ENCODE data around the gene ARMC10.
"Not testable (repeated sequence)": the region's sequence is repeated elsewhere in the genome, so short reads cannot be mapped to it uniquely, and the experiment has no call there.

The ARMC10 gene

DNA sequence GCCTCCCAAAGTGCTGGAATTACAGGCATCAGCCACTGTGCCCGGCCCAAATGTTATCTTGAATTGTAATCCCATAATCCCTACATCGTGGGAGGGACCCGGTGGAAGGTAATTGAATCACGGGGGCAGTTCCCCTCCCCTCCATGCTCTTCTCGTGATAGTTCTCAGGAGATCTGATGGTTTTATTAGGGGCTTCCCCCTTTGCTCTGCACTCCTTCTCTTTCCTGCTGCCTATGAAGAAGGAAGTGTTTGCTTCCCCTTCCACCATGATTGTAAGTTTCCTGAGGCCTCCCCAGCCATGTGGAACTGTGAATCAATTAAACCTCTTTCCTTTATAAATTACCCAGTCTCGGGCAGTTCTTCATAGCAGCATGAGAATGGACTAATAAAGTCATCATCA lies 3.3 kb downstream of the ARMC10 start:
- not testable (repeated sequence) for DNase-seq (ENCODE audit: low spot score)

DNA sequence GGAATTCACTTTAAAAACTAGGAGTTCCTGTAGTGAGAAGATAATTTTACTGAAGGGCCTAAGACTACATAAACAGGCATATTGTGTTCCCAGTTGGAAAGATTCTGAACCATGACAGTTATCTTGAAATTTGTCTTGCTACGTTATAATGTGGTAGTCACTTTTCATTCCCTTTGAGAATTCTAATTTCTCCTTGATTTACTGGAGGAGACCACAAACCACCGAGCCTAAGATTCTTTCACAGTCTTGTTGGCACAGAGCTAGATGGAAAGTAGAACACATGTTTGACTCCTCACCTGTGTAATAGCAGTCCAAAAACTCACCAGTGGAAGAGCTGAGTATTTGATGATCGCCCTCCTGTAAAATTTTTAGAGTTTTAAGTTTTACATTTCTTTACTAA lies 4.9 kb downstream of the ARMC10 start:
- DNase-seq (ENCODE audit: low spot score): no peak

DNA sequence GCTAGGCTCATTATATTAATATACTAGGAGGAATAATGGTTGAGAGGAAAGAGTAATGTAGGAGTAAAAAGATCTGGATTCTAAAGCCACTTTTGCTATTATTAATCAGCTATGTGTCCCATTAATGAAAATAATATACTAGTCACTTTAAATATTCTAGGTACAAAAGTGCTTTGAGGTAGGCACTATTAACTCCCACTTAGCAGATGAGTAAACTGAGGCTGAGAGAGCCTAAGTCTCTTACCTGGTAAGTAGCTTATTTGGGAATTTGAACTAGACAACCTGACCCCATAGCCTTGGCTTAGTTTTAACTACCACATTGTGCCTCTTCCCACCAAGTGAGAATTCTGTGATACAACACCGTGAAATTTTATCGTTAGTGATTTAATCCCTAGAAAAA lies 6.0 kb downstream of the ARMC10 start:
- DNase-seq (ENCODE audit: low spot score): no peak

DNA sequence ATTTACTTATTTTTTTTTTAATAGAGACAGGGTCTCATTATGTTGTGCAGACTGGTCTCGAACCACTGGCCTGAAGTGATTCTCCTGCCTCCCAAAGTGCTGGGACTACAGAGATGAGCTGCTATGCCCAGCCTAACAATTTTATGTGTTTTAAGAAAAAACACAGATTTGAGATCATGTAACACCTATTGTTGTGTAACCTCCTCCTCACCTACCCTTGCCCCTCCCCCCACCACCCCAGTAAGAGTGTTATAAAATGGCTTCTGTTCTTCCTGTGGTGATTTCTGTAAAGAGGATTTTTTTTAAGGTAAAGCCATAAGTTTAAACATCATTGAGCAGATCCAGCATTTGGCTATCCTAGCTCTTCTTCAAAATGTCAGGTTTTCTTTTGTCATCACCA lies 7.6 kb downstream of the ARMC10 start:
- DNase-seq (ENCODE audit: low spot score): no peak

DNA sequence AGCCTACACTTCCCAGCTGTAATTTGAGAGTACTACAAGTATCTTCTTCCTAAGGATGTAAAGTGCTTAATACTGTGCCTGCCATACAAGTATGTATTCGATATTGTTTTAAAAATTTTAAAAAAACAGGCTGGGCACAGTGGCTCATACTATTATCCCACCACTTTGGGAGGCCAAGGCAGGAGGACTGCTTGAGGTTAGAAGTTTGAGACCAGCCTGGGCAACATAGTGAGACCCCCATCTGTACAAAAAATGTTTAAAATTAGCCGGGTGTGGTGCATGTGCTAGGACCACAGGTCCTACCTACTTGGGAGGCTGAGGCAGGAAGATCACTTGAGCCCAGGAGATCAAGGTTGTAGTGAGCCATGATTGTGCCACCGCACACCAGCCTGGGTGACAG lies 8.3 kb downstream of the ARMC10 start:
- DNase-seq (ENCODE audit: low spot score): no peak

DNA sequence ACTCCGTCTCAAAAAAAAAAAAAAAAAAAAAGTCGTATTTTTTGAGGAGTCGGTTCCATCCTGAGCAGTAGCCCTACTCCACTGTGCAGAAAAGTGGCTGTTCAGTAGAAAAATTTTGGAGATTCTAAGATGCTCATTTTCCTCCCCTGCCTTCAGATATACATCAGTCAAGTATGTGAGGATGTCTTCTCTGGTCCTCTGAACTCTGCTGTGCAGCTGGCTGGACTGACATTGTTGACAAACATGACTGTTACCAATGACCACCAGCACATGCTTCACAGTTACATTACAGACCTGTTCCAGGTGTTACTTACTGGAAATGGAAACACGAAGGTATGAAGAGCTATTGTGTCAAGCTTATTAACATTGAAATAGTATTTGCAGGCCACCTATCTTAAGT lies 17.4 kb downstream of the ARMC10 start:
- not testable (repeated sequence) for DNase-seq (ENCODE audit: low spot score)

DNA sequence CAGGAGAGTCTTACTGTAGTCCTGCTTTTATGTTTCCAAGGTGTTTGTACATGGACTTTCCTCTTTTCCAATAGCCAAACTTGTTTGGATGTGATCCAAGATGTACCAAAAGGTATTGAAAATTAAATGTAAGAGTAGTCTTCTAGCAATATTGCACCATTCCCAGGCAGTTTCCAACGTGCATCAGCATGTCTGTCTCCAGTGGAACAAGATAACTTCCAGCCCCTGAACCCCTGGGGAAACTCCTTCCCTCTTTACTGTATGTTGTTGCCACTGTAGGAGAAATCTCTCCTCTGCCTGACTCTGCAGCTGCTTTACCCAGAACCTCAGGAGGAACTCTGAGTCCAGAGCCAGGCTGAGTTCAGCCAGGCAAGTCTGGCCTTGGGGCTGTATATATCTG lies 18.5 kb downstream of the ARMC10 start:
- DNase-seq (ENCODE audit: low spot score): no peak

DNA sequence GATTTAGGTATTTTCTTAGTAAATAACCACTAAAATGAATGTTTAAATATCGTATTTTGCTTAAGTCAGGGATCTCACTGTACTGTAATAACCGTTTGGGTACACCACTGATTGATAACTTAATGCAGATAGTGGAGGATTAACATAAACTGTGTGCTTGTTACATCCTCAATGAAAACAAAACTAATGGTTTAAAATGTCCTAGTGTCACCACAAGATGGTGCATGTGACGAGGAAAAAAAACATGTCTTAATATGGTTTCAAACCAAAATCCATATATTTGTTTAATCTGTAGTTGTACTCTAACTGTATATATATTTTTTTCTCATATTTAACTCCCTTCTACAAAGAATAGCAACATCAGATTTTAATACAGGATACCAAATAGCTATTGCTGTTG lies 19.2 kb downstream of the ARMC10 start:
- DNase-seq (ENCODE audit: low spot score): no peak

DNA sequence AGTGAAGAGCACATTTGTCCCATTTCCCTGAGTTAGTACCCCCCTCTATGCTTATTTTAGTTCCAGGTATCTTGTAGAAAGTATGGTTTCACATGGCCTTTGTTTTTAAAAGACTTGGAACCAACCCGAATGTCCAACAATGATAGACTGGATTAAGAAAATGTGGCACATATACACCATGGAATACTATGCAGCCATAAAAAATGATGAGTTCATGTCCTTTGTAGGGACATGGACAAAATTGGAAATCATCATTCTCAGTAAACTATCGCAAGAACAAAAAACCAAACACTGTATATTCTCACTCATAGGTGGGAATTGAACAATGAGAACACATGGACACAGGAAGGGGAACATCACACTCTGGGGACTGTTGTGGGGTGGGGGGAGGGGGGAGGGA lies 20.6 kb downstream of the ARMC10 start:
- DNase-seq (ENCODE audit: low spot score): not testable (repeated sequence)

DNA sequence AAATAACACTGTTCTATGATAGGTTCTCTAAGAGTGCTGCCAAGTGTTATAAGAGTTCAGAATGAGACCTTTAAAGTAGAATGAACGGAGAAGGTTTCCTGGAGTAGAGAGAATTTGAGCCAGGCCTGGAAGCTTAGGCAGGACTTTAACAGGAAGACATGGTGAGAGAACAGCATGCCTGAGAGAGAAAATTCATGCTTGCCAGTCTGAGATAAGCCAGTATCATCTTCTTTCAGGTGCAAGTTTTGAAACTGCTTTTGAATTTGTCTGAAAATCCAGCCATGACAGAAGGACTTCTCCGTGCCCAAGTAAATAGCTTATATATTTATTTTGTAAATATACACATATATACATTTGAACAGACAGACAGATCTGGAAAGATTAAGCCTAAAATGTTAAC lies 22.1 kb downstream of the ARMC10 start:
- DNase-seq (ENCODE audit: low spot score): no peak

DNA sequence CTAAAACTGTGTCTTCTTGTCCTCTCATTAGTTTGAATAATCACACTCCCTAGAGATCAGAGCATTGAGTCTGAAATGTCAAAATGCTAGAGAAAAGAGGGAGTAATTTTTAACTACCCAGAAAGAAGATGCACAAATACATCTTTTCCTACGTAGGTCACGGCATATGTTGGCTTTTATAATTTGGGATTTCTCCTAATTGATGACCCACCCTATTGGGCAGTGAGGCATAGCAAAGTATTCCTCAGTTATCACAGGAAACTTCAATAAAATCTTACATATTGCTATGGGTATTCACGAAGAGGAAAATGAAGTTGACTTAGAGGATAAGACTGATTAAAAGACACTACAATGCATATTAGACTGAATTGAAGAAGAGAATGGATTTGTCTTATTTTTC lies 25.4 kb downstream of the ARMC10 start:
- DNase-seq (ENCODE audit: low spot score): no peak

DNA sequence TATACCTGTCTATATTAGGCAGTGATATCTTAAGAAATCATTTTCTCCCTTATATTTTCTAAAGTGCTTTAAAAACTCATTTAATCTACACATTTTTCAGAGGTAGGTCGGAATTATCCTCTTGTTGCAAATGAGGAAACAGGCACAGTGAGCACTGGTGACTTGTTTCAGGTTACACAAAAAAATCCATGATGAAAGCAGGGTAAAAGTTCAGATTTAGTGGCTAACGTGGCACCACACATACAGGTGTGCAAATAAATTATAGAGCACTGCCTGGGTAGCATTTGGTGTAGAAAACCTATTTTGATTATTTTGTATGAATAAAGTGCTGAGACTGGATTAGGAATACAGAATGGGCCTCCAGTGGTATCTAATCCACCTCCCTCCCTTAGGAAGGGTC lies 26.6 kb downstream of the ARMC10 start:
- DNase-seq (ENCODE audit: low spot score): no peak

DNA sequence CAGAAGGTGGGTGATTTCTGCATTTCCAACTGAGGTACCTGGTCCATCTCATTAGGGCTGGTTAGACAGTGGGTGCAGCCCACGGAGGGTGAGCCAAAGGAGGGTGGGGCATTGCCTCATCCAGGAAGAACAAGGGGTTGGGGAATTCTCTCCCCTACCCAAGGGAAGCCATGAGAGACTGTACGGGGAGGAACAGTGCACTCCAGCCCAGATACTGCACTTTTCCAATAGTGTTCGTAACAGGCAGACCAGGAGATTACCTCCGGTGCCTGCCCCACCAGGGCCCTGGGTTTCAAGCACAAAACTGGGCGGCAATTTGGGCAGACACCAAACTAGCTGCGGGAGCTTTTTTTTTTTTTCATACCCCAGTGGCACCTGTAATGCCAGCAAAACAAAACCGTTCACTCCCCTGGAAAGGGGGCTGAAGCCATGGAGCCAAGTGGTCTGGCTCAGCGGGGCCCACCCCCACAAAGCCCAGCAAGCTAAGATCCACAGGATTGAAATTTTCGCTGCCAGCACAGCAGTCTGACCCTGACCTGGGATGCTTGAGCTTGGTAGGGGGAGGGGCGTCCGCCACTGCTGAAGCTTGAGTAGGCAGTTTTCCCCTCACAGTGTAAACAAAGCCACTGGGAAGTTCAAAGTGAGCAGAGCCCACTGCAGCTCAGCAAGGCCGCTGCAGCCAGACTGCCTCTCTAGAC lies 31.2 kb downstream of the ARMC10 start:
- DNase-seq (ENCODE audit: low spot score): no peak

DNA sequence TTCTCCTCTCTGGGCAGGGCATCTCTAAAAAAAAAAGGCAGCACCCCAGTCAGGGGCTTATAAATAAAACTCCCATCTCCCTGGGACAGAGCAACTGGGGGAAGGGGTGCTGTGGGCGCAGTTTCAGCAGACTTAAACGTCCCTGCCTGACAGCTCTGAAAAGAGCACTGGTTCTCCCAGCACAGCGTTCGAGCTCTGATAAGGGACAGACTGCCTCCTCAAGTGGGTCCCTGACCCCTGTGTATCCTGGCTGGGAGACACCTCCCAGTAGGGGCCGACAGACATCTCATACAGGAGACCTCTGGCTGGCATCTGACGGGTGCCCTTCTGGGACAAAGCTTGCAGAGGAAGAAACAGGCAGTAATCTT lies 31.7 kb downstream of the ARMC10 start:
- DNase-seq (ENCODE audit: low spot score): not testable (repeated sequence)

DNA sequence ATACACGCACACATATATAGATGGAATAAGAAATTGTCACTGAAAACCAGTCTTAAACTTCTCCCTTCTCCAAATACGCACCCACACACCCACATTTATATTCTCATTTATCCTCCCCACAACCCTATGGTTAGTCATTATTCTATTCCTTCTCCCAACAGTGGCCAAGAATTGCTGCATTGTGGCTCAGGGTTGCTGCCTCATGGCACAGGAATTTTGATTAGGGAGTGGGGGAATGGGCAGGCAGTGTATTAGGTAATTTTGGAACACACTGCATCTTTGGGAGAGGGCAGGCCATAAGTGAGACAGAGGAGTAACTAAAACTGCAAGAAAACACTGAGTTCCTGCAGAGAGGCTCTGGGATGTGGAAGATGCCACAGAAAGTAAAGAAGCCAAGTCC lies 38.2 kb downstream of the ARMC10 start:
- no peak for DNase-seq (ENCODE audit: low spot score)

DNA sequence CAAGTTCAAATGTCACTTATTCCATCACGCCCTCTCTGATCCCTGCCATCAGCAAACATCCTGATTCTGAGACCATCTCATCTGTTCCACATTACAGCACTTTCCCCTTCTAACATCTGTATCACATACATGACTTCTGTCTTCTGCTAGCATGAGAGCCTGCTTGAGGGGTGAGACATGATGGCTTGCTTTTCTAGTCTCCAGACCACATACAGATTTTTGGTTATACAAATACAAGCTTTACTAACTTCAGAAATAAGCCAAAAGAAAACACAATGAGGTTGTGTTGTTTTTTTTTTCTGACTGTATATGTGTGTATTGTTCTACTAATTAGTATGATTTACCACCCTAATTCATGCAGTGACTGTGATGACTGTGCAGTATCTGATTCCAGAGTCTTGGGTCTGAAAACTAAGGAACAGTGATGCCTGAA lies 39.7 kb downstream of the ARMC10 start:
- DNase-seq (ENCODE audit: low spot score): no peak

DNA sequence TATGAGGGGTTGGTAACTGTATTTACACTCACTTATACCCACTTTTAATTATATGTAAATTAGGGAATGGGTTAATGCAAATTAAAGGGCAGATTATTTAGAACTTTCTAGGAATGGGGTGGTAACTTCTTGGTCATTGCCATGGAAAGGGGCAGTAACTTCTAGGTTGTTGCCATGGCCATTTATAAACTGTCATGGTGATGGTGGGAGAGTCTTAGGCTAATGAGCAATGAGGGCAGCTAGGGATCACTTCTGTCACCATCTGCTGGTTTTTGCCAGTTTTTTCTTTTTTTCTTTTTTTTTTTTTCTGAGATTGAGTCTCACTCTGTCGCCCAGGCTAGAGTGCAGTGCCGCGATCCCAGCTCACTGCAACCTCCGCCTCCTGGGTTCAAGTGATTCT lies 40.8 kb downstream of the ARMC10 start:
- DNase-seq (ENCODE audit: low spot score): no peak

DNA sequence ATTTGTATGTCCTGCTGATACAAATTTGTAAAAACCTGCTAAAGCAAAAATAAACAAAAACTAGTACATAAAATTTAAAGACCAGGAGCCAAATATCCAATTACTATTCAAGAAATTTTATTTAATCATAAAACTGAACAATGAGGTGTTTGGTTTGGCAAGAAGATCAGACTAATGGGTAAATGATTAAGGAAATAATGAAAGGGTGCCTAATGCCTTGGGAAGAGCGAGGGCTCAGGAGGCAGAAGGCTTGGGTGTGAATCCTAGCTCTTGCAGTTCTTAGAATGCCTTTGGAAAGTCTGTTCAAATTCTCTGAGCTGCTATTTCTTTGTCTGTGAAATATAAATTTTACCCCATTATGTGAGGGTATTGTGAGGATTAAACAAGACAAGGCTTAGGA lies 41.6 kb downstream of the ARMC10 start:
- no peak for DNase-seq (ENCODE audit: low spot score)

DNA sequence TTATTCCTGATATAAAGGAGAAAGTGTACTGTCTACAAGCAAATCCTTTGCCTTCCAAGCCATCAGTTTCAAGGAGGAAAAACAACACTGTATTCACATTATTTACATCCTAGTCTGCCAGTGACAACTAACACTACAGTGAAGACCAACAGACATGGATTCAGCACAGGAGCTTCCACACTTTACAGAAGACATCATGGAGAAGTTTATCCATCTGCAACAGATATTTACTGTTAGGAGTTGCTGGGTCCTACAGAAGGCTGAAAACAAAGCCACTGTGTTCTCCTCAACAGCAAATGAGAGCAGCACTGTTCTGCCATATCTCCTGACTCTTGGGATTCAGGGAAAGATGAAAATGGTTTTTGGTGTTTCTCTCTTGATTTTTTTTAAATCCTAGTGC lies 42.1 kb downstream of the ARMC10 start:
- DNase-seq (ENCODE audit: low spot score): no peak

DNA sequence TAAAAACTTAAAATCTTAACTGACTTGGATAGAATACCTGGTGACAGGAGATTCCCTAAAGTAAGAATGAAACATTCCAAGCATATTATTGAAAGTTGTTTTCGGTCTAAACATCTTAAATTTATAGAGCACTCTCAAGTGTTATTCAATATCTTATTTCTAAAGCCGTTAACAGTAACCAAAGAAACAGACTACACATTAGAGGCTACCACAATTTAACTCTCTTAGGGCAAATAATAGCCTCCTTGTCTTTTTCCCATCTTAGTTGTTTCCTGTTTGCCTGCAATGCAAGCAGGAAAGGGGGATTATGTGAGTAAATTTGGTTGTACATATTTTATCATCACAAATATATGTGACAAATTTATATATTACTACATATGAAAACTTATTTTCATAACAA lies 42.5 kb downstream of the ARMC10 start:
- no peak for DNase-seq (ENCODE audit: low spot score)

DNA sequence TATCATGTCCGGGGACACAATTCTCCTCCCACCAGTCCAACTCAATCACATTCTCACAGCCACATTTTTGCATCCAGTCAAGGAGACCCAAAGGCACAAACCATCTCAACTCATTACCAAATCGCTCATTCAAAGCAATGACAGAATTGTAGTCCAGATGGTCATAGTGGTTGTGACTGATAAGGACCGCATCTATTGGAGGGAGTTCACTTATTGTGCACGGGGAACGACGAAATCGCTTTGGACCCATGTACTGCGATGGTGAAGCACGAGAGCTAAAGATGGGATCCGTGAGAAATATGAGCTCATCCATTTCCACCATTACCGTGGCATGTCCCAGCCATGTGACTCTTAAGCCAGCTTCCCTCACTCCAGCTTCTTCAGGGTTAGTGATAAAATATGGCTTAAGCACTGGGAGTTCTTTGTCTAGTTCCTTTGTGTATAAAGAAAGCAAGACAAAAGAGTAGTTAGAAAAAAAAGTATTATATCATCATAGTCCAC lies 44.9 kb downstream of the ARMC10 start:
- DNase-seq (ENCODE audit: low spot score): no peak

DNA sequence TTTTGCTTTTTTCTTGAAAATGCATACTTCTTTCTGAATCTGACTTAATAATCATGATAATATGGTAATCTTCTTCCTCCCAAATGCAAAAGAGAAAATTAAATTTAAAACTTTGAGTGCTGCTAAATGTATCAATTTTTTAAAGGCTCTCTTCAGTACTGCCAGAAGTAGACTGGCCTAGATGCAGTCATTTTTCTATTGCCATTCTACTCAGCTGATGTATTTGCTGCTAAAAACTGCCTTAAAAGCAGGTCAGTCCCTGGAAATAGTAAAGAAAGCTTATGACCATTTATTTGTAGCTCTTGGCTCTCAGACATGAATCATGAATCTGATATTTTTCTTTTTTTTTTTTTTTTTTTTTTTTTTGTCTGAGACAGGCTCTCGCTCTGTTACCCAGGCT lies 45.4 kb downstream of the ARMC10 start:
- no peak for DNase-seq (ENCODE audit: low spot score)

DNA sequence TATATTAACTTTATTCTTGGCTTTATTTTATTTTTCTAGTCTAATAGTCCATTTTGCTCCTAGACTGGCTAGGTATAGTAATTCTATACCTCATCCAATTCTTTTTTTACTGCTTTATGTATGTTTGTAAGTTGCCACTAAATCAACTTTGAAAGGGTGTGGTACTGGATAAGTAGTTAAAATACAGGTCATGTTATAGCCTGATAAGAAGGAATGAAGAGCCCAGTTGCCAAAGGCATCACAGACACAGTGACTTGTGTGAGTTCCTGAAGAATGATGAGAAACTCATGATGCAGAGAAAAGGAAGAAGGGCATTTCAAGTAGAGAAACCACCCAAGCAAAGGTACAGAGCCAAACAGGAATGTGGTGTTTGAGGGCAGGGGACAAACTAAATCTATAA lies 46.7 kb downstream of the ARMC10 start:
- no peak for DNase-seq (ENCODE audit: low spot score)

DNA sequence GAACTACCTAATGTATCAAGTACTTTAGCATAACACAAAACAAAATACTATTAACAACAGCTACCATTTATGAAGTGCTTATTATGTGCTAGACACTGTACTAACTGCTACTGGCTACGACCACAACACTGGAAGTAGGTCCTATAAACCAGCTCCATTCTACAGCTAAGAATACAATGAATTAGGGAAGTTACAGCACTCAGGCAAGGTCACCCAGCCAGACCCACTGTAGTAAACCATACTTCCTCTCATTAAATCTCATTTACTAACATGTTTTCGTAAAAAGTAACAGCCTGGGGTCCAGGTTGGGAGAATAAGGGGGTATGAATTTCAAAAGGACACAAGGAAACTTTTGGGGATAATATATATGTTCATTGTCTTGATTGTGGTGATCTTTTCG lies 48.6 kb downstream of the ARMC10 start:
- DNase-seq (ENCODE audit: low spot score): no peak
